ENCODE data around the gene DYRK1B.
"Not testable (repeated sequence)": the region's sequence is repeated elsewhere in the genome, so short reads cannot be mapped to it uniquely, and the experiment has no call there.

DNA sequence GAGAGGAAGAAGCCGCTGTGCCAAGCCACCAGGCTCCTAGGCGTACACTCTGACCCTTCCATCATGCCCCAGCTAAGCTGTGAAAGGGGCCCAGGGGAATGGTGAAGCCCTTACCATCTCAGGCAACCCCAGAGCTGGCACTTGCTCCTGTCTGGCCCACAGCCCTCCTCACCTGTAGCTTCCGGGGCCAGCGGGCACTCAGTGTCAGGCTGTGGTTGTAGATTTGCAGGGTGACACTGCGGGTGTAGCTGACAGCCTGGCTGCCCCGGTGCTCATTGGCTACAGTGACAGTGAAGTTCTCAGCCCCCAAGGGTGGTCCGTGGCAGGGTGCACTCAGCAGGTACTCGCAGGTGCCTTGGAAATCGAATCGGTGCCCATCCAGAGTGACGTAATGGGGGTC lies 42.5 kb upstream of the DYRK1B start:
- TF ChIP-seq, protein P1, sequence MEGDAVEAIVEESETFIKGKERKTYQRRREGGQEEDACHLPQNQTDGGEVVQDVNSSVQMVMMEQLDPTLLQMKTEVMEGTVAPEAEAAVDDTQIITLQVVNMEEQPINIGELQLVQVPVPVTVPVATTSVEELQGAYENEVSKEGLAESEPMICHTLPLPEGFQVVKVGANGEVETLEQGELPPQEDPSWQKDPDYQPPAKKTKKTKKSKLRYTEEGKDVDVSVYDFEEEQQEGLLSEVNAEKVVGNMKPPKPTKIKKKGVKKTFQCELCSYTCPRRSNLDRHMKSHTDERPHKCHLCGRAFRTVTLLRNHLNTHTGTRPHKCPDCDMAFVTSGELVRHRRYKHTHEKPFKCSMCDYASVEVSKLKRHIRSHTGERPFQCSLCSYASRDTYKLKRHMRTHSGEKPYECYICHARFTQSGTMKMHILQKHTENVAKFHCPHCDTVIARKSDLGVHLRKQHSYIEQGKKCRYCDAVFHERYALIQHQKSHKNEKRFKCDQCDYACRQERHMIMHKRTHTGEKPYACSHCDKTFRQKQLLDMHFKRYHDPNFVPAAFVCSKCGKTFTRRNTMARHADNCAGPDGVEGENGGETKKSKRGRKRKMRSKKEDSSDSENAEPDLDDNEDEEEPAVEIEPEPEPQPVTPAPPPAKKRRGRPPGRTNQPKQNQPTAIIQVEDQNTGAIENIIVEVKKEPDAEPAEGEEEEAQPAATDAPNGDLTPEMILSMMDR (IDR thresholded peaks at IDR 0.05), result not testable (repeated sequence)
- TF ChIP-seq TAF1 (IDR thresholded peaks at IDR 0.05; ENCODE audit: borderline replicate concordance, low read depth, low read length), result not testable (repeated sequence)

All from SK-N-SH (cell line).